ENCODE data around the gene OR1F1.

DNA sequence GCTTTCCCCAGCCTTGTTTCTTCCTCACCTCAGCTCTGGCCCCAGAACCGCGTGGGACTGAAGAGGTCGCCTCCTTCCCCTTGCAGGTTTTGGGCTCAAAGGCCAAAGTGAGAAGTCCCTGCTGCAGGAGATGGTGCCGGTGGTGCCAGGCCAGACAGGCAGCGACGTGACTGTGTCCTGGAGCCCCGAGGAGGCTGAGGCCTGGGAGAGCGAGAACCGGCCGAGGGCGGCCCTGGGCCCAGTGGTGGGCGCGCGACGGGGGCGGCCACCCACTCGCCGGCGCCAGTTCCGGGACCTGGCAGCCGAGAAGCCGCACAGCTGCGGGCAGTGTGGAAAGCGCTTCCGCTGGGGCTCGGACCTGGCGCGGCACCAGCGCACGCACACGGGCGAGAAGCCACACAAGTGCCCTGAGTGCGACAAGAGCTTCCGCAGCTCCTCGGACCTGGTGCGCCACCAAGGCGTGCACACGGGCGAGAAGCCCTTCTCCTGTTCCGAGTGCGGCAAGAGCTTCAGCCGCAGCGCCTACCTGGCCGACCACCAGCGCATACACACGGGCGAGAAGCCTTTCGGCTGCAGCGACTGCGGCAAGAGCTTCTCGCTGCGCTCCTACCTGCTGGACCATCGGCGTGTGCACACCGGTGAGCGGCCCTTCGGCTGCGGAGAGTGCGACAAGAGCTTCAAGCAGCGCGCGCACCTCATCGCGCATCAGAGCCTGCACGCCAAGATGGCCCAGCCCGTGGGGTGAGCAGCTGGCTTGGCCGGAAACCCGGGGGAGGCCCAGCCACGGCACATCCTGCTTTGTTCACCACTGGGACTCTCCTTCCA lies 47.2 kb upstream of the OR1F1 start:
- no peak for TF ChIP-seq EP300 (IDR thresholded peaks at IDR 0.05)
- TF ChIP-seq, protein P1, sequence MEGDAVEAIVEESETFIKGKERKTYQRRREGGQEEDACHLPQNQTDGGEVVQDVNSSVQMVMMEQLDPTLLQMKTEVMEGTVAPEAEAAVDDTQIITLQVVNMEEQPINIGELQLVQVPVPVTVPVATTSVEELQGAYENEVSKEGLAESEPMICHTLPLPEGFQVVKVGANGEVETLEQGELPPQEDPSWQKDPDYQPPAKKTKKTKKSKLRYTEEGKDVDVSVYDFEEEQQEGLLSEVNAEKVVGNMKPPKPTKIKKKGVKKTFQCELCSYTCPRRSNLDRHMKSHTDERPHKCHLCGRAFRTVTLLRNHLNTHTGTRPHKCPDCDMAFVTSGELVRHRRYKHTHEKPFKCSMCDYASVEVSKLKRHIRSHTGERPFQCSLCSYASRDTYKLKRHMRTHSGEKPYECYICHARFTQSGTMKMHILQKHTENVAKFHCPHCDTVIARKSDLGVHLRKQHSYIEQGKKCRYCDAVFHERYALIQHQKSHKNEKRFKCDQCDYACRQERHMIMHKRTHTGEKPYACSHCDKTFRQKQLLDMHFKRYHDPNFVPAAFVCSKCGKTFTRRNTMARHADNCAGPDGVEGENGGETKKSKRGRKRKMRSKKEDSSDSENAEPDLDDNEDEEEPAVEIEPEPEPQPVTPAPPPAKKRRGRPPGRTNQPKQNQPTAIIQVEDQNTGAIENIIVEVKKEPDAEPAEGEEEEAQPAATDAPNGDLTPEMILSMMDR (IDR thresholded peaks at IDR 0.05) = no peak
